ENCODE measurements around the gene NOS1.
"Not testable (repeated sequence)": the region's sequence is repeated elsewhere in the genome, so short reads cannot be mapped to it uniquely, and the experiment has no call there.

NOS1 gene

GRCh38 chr12:117273091-117273490, 88.3 kb downstream of the NOS1 start:
- DNase-seq (ENCODE audit: low read depth, low spot score) = no peak

DNA sequence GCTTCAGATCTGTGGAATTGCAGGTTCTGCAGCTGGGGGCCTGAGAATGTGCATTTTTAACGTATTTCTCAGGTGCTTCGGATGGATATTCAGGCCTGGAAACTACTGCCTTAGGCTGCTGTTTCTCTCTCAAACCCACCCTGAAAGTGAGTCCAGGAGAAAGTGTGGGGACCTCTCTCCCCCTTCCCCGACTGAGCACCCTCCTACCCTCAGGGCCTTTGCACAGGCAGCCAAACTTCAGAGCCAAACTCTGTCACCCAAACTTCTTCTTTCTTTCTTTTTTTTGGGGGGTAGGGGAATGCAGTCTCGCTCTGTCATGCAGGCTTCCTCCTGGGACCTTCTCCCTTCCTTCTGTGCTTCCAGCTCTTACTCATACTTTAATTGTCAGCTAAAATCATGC, 88.7 kb downstream of the NOS1 start:
- no peak for DNase-seq (ENCODE audit: low read depth, low spot score)

GRCh38 chr12:117262749-117263148, 98.7 kb downstream of the NOS1 start:
- DNase-seq (ENCODE audit: low read depth, low spot score) = no peak

- no peak for DNase-seq (ENCODE audit: low read depth, low spot score)
Measured at GRCh38 chr12:117261247-117261646, 100.2 kb downstream of the NOS1 start.

DNA sequence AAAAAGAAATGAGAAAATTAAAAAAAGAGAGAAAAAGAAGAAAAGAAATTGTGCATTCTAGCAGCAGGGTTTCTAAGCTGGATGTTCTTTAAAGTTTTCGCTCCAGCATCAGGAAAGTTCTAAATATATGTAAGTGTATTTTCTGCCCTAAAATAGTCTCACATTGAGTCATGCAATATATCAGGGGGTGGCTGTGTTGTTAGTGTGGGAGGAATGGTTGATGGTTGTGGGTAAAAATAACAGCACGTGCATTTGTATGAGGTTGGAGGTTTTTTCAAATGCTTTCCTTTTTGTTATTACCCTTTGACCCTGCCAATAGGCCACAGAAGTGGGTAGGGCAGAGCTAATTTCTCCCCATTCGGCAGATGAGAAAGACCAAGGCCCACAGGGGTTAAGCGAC, 106.0 kb downstream of the NOS1 start:
- DNase-seq (ENCODE audit: low read depth, low spot score) = no peak

DNA sequence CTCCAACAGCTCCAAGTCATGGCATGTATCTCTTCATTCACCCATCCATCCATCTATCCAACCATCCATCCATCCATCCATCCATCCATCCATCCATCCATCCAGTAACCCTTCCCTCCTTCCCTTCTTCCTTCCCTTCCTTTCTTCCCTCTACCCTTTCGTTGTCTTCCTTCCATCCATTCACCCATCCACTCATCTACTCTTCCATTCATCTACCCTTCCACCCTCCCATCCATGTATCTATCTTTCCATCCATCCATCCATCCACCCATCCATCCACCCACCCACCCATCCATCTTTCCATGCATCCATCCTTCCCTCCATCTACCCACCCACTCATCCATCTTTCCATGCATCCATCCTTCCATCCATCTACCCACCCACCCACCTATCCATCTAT, 117.9 kb downstream of the NOS1 start:
- DNase-seq (ENCODE audit: low read depth, low spot score) = no peak

DNA sequence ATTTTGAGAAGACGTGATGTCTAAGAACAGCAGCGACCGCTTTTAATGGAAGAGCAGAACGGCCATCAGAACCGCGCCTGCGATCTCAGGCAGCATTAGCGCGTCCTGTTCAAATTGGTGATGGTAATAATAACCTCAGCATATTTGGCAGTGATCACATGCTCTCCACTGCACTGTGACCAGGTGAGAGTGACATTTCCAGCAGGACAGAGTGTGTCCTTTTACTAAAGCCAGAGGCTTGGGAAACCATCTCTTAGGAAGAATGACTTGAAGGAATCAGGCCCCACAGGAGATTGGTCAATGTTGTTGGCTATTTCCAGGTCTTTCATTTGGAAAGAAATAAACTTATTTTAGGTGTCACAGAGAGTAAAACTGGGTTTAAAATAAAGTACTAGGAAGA, 119.7 kb downstream of the NOS1 start:
- DNase-seq (ENCODE audit: low read depth, low spot score) = no peak

- no peak for DNase-seq (ENCODE audit: low read depth, low spot score)
Measured at GRCh38 chr12:117240081-117240755, 121.2 kb downstream of the NOS1 start.

- peak; percentile 93 for DNase-seq (ENCODE audit: low read depth, low spot score)
Measured at GRCh38 chr12:117236456-117237001, 124.9 kb downstream of the NOS1 start.

- no peak for DNase-seq (ENCODE audit: low read depth, low spot score)
Measured at GRCh38 chr12:117235261-117235660, 126.2 kb downstream of the NOS1 start.

- no peak for DNase-seq (ENCODE audit: low read depth, low spot score)
Measured at GRCh38 chr12:117234441-117234840, 127.0 kb downstream of the NOS1 start.

DNA sequence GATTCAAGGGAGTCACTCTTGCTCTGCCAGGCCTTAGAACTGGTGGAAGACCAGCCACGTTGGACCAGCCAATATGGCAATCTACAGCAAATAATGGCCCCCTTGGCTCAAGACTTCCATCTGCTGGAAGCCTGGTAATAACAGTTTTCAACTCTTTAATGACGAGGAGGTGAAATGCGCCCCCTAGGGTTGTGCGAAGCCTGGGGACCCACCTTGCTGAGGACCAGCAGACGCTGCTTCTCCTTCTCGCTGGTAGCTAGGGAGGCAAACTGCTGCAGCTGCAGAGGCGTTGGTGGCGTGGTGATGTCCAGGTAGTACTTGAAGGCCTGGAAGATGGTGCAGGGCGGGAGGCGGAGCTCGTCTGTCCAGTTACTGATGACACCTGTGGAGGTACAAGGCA, 129.7 kb downstream of the NOS1 start:
- DNase-seq (ENCODE audit: low read depth, low spot score) = peak; percentile 12

DNA sequence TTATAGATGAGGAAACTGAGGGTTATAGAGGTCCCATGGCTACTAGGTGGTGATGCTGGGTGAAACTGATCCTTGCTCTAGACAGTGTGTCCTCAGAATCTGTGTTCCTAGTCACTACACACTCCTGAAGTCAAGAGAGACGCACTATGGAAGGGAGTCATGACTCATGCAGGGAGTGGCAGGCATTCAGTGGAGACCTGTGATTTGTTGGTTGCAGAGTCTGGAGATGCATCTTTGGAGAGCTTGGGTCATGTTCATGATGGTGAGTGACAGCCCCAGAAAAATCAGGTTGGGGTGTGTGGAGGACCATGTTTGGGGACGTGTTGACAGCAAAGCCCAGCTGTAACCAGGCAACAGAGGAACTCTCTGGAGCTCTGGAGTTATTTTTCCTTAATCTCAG, 133.2 kb downstream of the NOS1 start:
- no peak for DNase-seq (ENCODE audit: low read depth, low spot score)

DNA sequence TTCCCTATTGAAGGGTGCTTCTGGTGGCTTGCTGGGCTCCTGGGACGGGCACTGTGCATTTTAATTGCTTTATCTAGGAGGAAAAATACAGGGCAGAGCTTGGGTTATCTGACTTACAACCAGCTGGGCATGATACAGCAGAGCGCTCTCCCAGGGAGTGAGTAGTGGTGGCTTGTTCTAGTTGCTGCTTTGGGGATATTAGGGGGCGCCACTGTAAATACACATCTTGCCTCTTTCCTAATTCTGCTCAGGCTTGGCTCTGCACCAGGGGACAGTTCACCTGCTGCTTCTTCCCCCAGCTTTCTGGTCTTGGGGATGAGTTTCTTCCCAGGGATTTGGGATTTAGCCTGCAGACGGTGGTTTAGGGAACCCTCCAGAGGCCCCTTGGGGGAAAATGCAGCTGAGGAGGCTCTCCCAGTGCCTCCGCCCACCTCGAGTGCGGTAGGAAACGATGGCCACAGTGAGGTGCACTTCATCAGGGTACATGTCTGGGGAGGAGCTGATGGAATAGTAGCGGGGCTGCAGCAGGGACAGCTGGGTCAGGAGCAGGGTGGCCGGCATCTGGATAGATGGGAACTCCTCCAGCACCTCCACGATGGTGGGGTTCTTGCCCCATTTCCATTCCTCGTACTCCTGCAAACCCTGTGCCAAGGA, 134.3 kb downstream of the NOS1 start:
- DNase-seq (ENCODE audit: low read depth, low spot score) = no peak

DNA sequence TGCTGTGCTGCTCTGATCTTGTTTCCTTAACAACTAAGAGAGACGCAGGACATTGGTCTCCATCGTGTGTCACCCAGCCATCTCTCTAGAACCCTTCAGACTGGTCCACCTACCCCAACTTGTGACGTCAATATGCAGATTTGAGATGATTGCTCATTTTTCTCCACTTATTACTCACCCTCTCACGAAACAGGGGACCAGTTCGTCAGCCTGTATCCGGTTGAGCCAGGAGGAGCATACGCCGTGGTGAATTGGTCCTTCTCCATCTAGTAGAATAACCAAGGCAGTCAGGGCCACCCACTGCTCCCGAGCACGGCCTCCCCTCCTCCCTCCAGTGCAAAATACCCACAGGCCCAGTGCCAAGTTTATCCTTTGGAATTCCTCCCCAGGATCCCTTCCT, 134.9 kb downstream of the NOS1 start:
- DNase-seq (ENCODE audit: low read depth, low spot score) = no peak

- no peak for DNase-seq (ENCODE audit: low read depth, low spot score)
Measured at GRCh38 chr12:117225179-117225578, 136.2 kb downstream of the NOS1 start.

GRCh38 chr12:117220947-117221346, 140.5 kb downstream of the NOS1 start:
- DNase-seq (ENCODE audit: low read depth, low spot score) = not testable (repeated sequence)

DNA sequence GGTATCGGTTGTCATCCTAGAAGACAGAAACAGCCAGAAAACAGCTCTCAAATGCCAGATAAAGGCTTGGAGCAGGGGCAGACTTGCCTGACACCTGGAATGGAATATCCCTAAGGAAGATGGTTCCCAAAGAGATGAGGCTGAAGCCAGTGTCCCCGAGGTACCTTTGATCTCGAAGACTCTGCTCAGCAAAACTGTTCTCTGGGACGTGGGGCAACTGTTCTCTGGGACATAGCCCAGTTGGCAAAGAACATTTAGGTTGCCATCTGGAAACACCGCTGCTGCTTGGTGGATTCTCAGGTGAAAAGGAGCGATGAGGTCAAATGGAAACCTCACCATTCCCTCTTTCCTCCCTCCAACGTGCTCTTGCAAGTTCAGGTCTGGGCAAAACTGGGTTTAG, 143.3 kb downstream of the NOS1 start:
- no peak for DNase-seq (ENCODE audit: low read depth, low spot score)

GRCh38 chr12:117216686-117217085, 144.7 kb downstream of the NOS1 start:
- DNase-seq (ENCODE audit: low read depth, low spot score) = no peak

- DNase-seq (ENCODE audit: low read depth, low spot score) = no peak
Measured at GRCh38 chr12:117214797-117215196, 146.6 kb downstream of the NOS1 start.

DNA sequence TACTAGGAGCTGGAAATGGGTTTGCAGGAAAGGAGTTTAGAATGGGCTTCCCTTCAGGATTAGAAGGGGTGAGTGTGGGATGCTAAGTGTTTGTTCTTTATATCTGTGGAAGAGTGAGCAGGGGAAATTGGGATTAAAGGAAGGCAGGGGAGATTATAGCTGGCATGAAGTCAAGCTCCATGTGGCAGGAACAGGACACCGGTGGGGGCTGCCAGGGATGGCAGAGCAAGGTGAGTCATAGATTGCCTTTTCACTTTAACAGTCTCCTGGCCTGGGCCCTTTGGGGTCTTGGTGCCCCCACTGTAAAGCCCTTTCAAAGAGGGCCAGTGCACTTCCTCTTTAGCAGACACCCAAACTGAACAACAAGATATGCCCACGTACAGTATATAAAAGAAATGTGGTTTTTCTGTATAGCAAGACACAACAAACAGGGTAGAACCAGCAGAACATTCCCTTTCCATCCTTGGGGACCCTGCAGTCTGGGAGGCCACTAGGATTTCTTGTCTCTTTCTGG, 148.1 kb downstream of the NOS1 start:
- no peak for DNase-seq (ENCODE audit: low read depth, low spot score)

DNA sequence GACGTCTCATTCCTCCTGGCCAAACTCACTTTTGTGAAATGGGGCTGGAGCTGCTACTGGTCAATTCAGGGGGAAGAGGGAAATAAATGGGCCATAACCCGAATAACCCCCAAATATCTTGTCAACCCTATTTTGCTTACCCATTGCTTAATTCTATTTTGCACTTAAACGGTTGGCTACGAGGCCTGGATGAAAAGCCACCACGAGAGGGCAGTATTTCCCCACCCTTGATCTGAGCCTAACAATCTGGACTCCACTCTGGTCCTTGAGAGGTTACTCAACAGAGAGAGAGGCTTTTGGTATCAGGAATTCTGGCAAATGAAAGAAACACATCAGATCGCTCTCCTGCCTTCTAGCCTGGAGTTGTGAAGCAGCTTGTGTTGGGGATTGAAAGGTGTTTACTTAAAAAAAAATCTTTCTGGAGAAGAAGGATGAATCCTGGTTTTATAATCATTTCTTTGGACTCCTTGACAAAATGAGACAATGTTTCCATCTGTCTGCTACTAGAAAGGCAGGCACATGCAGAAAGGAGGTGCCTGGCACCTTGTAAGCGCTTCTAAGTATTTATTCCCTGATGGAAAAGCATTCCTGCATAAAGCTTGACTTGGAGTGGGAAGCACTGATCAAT, 148.7 kb downstream of the NOS1 start:
- DNase-seq (ENCODE audit: low read depth, low spot score) = peak; percentile 85

Measured in ELF-1 (cell line).